ENCODE measurements around the gene HIVEP2.

The HIVEP2 gene

GRCh38 chr6:142898927-142899895, 45.8 kb downstream of the HIVEP2 start:
- Histone ChIP-seq H3K9me3 (ENCODE audit: control insufficient read depth, insufficient read depth, low read length) (no peaks in the 10 kb centered on the region), H3K36me3 (ENCODE audit: insufficient read depth, low read length) (no peaks in the 10 kb centered on the region), H3K9ac (ENCODE audit: low read depth, low read length) (no peak overlapping the region), H3K4me1 (ENCODE audit: insufficient read depth, low read length) (no peaks in the 10 kb centered on the region)

GRCh38 chr6:142897659-142898058, 47.3 kb downstream of the HIVEP2 start:
- Histone ChIP-seq H3K36me3 (ENCODE audit: insufficient read depth, low read length) (no peaks in the 10 kb centered on the region), H3K9me3 (ENCODE audit: control insufficient read depth, insufficient read depth, low read length) (no peaks in the 10 kb centered on the region), H3K9ac (ENCODE audit: low read depth, low read length) (no peak overlapping the region), H3K4me1 (ENCODE audit: insufficient read depth, low read length) (no peaks in the 10 kb centered on the region)

DNA sequence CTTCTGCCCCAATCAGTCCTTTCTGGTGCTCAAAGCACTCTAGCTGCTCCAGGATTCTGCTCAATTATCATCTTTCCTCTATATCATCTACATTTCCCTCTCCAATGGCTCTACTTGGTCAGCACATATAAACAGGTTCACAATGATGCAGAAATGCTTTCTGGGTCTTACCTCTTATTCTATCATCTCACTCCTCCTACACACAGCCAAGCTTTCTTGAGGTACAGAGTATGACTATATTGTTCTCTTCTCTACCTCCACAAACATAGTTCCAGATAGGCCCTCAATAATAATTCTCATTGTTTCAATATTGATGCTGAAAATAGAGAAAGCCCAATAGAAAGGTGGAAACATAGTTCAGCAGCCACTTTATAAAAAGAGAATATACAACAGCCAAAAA, 48.2 kb downstream of the HIVEP2 start:
- Histone ChIP-seq H3K36me3 (ENCODE audit: insufficient read depth, low read length) (no peaks in the 10 kb centered on the region), H3K4me1 (ENCODE audit: insufficient read depth, low read length) (no peaks in the 10 kb centered on the region), H3K9ac (ENCODE audit: low read depth, low read length) (no peak overlapping the region), H3K9me3 (ENCODE audit: control insufficient read depth, insufficient read depth, low read length) (no peaks in the 10 kb centered on the region)

DNA sequence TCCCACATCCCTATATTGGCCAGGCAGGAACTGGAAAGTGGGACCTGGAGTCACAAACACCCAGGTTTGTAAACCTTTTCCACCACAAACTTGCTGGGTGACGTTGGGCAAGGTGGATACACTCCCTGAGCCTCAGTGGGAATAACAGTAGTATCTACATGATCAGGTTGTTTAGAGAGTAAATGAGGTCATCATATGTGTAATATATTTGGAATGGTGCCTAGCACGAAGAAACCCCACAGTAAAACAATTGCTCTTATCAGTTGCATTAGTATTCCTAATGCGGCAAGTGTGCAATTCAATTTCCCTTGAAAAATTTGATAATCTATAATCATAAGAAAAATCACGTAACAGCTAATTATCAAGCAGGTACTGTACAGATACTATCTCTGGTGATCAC, 51.9 kb downstream of the HIVEP2 start:
- Histone ChIP-seq H3K4me1 (ENCODE audit: insufficient read depth, low read length) (no peaks in the 10 kb centered on the region), H3K9ac (ENCODE audit: low read depth, low read length) (no peak overlapping the region; the same call in 1 of the 2 replicates), H3K36me3 (ENCODE audit: insufficient read depth, low read length) (no peaks in the 10 kb centered on the region)

DNA sequence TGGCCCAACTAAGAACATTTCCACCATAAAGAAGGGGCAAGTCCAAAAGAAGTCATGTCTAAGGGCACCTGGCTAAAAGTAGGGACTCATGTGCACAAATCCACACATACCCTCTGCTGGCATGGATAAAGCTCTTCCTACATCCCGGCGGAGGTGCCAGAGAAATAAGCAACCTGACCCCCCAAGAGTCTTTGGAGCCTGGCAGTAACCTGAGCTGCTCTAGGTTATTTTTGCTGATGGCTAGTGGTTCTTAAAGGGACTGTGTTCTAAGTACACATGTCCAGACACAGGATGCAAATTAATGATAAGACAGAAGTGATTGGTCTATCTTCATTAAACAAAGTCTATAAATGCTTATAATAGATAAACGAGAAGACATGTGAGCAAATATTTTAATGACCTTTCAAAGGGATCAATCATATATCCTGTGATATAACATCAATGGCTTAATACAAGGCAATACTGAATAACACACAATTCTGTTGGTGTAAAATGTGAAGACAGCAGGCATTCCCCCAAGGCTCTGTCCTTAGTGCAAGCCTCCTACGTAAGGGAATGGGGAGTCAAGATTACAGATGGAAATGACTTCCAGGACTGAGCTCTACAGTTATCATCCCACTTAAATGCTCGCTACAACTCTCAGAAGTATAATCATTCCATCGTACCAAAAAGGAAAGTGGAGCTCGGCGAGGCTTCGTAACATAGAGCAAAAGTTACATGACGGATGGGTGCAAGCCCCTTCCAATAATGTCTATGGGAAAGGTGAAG, 52.5 kb downstream of the HIVEP2 start:
- Histone ChIP-seq H3K4me1 (ENCODE audit: insufficient read depth, low read length) (no peaks in the 10 kb centered on the region), H3K9me3 (ENCODE audit: control insufficient read depth, insufficient read depth, low read length) (no peaks in the 10 kb centered on the region), H3K36me3 (ENCODE audit: insufficient read depth, low read length) (no peaks in the 10 kb centered on the region), H3K9ac (ENCODE audit: low read depth, low read length) (no peak overlapping the region)

More for the DNA sequence above, 51.9 kb downstream of the HIVEP2 start:
- H3K9me3 ChIP-seq (ENCODE audit: control insufficient read depth, insufficient read depth, low read length) = no peaks in the 10 kb centered on the region

GRCh38 chr6:142891454-142891853, 53.5 kb downstream of the HIVEP2 start:
- Histone ChIP-seq H3K9me3 (ENCODE audit: control insufficient read depth, insufficient read depth, low read length) (no peaks in the 10 kb centered on the region), H3K36me3 (ENCODE audit: insufficient read depth, low read length) (no peaks in the 10 kb centered on the region), H3K4me1 (ENCODE audit: insufficient read depth, low read length) (0 out of 2 replicates have a peak, but pooled peaks cover 4% of the 10 kb centered on the region), H3K9ac (ENCODE audit: low read depth, low read length) (no peak overlapping the region)

DNA sequence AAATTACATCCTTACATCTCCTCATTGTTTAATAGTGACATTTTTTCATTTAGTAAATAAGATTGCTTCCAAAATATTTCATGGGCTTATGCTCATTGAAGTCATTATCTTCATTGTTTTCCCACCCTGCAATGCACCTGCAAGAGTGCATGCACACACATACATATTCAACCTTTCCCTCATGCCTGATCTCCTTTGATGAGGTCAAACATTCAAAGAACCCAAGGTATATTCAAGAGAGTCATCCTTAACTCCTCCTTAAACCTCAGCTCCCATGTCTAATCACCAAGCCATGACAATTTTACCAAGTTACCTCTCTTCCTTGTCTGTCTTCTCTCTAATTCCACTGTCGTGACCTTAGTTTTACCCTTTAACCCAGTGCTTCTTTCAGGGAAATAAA, 56.5 kb downstream of the HIVEP2 start:
- H3K9me3 ChIP-seq (ENCODE audit: control insufficient read depth, insufficient read depth, low read length) = no peaks in the 10 kb centered on the region
- H3K4me1 ChIP-seq (ENCODE audit: insufficient read depth, low read length) = peaks cover 25% of the 10 kb centered on the region
- H3K36me3 ChIP-seq (ENCODE audit: insufficient read depth, low read length) = no peaks in the 10 kb centered on the region
- no peak overlapping the region for H3K9ac ChIP-seq (ENCODE audit: low read depth, low read length)

DNA sequence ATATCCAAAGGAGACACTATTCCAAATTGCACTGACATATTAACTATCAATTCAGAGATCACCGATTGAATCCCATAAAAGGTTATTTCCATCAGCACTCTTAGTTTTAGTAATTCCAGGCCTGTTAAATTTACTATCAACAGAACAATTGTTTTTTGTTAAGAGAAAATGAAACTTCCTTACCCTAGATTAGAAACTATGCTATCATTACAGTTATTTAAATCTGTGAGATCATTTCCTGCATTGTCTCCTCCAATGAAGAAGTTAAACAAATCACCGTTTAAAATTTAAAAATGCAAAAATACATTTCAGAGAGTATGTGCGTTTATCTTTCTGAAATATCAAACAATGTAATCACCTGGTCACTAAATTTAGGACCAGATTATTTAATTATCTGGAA, 57.5 kb downstream of the HIVEP2 start:
- no peak overlapping the region for H3K9ac ChIP-seq (ENCODE audit: low read depth, low read length)
- peaks cover 35% of the 10 kb centered on the region for H3K4me1 ChIP-seq (ENCODE audit: insufficient read depth, low read length)
- no peaks in the 10 kb centered on the region for H3K36me3 ChIP-seq (ENCODE audit: insufficient read depth, low read length)
- no peaks in the 10 kb centered on the region for H3K9me3 ChIP-seq (ENCODE audit: control insufficient read depth, insufficient read depth, low read length)

DNA sequence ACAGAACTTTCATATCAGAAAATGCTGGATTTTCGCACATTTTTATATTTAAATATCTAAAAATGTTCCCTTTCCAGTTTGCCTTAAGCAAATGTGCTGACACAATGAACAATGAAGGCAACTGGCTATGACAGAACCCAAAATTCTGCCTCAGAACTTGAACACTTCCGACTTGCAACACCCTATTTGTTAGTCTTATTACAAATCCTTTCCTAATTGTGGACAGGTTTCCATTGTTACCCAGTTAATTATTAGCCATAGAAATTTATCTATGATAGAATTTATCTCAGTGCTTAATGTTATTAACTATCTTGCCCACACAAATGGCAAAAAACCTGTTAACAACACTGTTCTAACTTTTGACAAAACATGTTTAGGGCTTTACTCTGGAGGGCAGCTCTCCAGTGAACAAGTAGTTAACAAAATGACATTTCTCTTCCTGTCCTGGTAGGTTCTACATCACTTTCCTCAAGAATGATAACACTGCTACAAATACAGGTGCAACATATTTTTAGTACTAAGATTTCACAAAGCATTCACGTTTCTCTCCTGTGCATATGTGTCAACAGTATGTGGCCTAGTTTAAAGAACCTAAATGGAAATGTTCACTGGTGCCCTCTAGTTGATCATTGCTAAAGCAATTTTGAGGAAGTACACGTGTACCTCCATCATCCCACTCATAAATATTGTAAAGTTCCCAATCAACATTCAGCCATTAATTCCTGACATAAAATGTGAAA, 58.4 kb downstream of the HIVEP2 start:
- no peaks in the 10 kb centered on the region for H3K36me3 ChIP-seq (ENCODE audit: insufficient read depth, low read length)
- peaks cover 35% of the 10 kb centered on the region for H3K4me1 ChIP-seq (ENCODE audit: insufficient read depth, low read length)
- no peaks in the 10 kb centered on the region for H3K9me3 ChIP-seq (ENCODE audit: control insufficient read depth, insufficient read depth, low read length)
- no peak overlapping the region for H3K9ac ChIP-seq (ENCODE audit: low read depth, low read length)

DNA sequence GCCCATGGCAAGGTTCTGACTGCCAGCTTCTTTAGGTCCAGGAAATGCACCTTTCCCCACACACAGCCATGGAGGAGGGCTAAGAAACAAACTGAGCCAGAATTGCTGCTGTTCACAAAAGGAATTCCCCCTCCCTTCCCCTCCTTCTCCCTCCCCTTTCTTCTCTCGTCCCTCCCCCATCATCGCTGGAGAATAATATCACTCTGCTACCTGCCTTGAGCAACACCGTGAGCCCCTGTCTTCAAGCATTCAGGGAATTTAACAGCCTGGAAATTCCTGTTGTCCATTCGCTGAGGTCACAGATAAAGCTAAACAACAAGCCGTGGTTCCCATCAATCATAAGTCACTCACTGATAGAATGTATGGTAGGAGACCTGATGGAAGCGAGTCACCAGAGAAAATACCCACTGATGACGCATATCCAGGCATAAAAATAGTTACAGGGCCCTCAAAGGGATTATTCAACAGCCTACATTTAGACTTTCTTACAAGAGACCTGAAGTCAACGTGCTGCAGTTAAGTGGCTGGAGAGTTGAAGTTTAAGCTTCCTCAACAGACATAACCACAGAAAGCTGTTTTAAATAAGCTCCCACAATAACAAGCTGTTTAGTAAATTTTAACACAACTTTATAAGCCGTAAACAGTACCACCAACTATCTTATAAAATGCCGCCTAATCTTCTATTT, 59.7 kb downstream of the HIVEP2 start:
- H3K36me3 ChIP-seq (ENCODE audit: insufficient read depth, low read length) = no peaks in the 10 kb centered on the region
- H3K4me1 ChIP-seq (ENCODE audit: insufficient read depth, low read length) = peaks cover 35% of the 10 kb centered on the region

DNA sequence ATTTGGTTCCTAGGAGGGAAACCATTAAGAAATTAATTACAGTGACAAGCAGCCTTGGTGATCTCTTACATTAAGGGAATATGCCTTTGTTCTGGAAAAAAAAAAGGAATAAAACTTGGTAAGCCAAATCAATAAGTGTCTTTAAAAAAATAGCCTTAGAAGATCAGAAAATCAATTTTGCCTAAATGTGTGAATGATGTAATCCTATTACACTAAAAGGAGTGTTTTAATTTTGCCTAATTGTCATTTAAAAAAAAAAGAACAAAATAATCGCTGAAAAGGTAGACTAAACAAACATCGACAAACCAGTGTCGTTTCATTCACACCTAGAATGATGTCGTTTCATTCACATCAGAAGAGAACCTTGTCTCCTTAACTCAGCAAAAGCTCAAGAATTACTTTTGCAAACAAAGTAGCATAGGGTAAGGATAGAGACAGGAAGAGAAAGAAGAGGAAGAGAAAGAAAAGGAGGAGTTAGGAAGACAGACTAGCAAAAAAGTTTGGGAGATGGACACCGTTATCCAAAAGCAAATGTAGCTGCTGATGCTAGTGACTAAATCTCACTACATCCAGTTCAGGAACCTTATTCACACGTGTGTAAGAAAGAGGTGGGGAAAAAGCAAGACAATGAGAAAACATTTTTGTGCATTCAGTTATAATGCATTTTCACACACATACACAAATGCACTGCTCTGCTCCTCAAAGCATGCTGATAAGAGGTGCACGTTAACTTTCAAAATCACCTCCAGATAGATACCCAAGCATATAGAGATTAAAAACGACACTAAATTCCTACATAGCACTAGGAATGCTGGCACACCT, 60.6 kb downstream of the HIVEP2 start:
- no peaks in the 10 kb centered on the region for H3K9me3 ChIP-seq (ENCODE audit: control insufficient read depth, insufficient read depth, low read length)
- peak overlapping the region; percentile 28 for H3K9ac ChIP-seq (ENCODE audit: low read depth, low read length)
- peaks cover 35% of the 10 kb centered on the region for H3K4me1 ChIP-seq (ENCODE audit: insufficient read depth, low read length)
- no peaks in the 10 kb centered on the region for H3K36me3 ChIP-seq (ENCODE audit: insufficient read depth, low read length)

More for the DNA sequence above, 59.7 kb downstream of the HIVEP2 start:
- Histone ChIP-seq H3K9me3 (ENCODE audit: control insufficient read depth, insufficient read depth, low read length) (no peaks in the 10 kb centered on the region), H3K9ac (ENCODE audit: low read depth, low read length) (peak overlapping the region; percentile 28)

- Histone ChIP-seq H3K9ac (ENCODE audit: low read depth, low read length) (no peak overlapping the region), H3K9me3 (ENCODE audit: control insufficient read depth, insufficient read depth, low read length) (no peaks in the 10 kb centered on the region), H3K4me1 (ENCODE audit: insufficient read depth, low read length) (peaks cover 35% of the 10 kb centered on the region), H3K36me3 (ENCODE audit: insufficient read depth, low read length) (no peaks in the 10 kb centered on the region)
Observed at GRCh38 chr6:142883011-142883410, 62.0 kb downstream of the HIVEP2 start.

DNA sequence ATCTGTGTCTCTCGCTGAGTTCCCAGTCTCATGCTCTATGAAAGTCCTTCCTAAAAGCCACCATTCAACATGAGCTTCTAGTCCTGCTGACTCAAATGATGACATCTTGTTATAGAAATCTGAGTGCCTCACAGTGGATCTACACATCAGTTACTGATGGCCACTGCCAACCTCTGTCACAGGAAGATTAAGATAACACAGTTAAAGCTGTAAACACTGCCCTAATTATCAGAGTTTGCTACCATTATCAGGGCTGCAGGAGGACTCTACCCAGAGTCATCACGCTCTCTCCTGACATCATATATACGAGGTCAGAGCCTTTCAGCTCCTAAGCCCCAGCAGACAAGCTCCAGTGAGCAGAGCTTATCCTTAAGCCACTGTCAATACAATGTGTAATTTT, 63.2 kb downstream of the HIVEP2 start:
- no peaks in the 10 kb centered on the region for H3K9me3 ChIP-seq (ENCODE audit: control insufficient read depth, insufficient read depth, low read length)
- peaks cover 33% of the 10 kb centered on the region for H3K4me1 ChIP-seq (ENCODE audit: insufficient read depth, low read length)
- H3K9ac ChIP-seq (ENCODE audit: low read depth, low read length) = no peak overlapping the region
- H3K36me3 ChIP-seq (ENCODE audit: insufficient read depth, low read length) = no peaks in the 10 kb centered on the region
